HepG2 (cell line): ENCODE data around the gene AFAP1. TPM values are rescaled to one million over a fixed set of nuclear protein-coding genes. Genes with fewer than 3 reads are reported as not detected.

Experiments used
- ATAC-seq: fragments of 200-7000 bp; cut with Tn5 transposase; 3 replicates; pipeline ENCODE4 v1.9.1; 2020; ENCODE audit warnings: mild to moderate bottlenecking, moderate library complexity
- BruUV-seq: library from RNA; stranded (reverse); fragments of 400-500 nt; replicated peaks from 2 replicates; lab custom pipeline; 2021; lab: Mats Ljungman, UMichigan
- CTCF ChIA-PET: fragments of 300-600 bp; formaldehyde crosslinking; extraction: SDS; loops from one replicate; lab custom pipeline; 2021; ENCODE audit warnings: low total read pairs, inconsistent platforms, low intra/inter-chr PET ratio; lab: Yijun Ruan, JAX
- POLR2A ChIA-PET: fragments of 350-600 bp; sonication (Branson Sonifier 250); formaldehyde crosslinking; loops from one replicate; lab custom pipeline; 2020; ENCODE audit warnings: antibody characterized with exemption, inconsistent platforms; lab: Yijun Ruan, JAX
- DNase-seq: peaks from one replicate; pipeline ENCODE4 v3.0.0-alpha.2; 2015; ENCODE audit warnings: low spot score
- FAIRE-seq: peaks from 3 replicates; lab custom pipeline; 2011; peaks lifted over from hg19 to GRCh38; lab: Jason Lieb, UNC
- H2AFZ ChIP-seq: one replicate; pipeline ENCODE4 v1.6.1; 2011; ENCODE audit warnings: low read length, inconsistent platforms
- H3K27ac ChIP-seq: fragments of 300-600 bp; 3 replicates; pipeline ENCODE4 v1.8.0; 2011; ENCODE audit warnings: mixed run types, mild to moderate bottlenecking, mixed read lengths, low read length, inconsistent platforms; ENCODE audit not compliant: insufficient read depth; ENCODE audit errors: extremely low read length
- H3K27me3 ChIP-seq, 2 experiments: fragments of 200-600 bp in 1 of 2; 2 replicates in 1 of 2; 3 replicates in 1 of 2; pipeline versions ENCODE4 v1.6.0 to v1.8.0; 2011; ENCODE audit warnings: low read length in 2 of 2, mild to moderate bottlenecking in 2 of 2, moderate library complexity in 2 of 2, inconsistent platforms in 1 of 2; ENCODE audit not compliant: insufficient read depth in 2 of 2, control insufficient read depth in 1 of 2
- H3K36me3 ChIP-seq, 2 experiments: fragments of 200-600 bp in 1 of 2; replicated peaks in 1 of 2; 2 replicates in 1 of 2; 3 replicates in 1 of 2; pipeline versions ENCODE4 v1.5.1 to v1.8.0; 2011; ENCODE audit warnings: low read length in 2 of 2, inconsistent platforms in 1 of 2; ENCODE audit not compliant: insufficient read depth in 2 of 2, control insufficient read depth in 1 of 2
- H3K4me1 ChIP-seq: 2 replicates; pipeline ENCODE4 v1.5.1; 2012; ENCODE audit warnings: low read length, inconsistent platforms; ENCODE audit not compliant: insufficient read depth
- H3K4me2 ChIP-seq: 2 replicates; pipeline ENCODE4 v1.6.0; 2011; ENCODE audit warnings: low read depth, low read length, inconsistent platforms
- H3K4me3 ChIP-seq, 3 experiments: fragments of 200-600 bp in 1 of 3; sonication (generic), shearing (Covaris generic) in 1 of 3; replicated peaks in 1 of 3; 2 replicates each; pipeline ENCODE4 v1.5.1; 2011 to 2016; ENCODE audit warnings: low read length in 3 of 3, inconsistent platforms in 2 of 3, low read depth in 2 of 3, mild to moderate bottlenecking in 2 of 3, control low read depth in 1 of 3, mixed read lengths in 1 of 3; ENCODE audit not compliant: insufficient read depth in 1 of 3
- H3K79me2 ChIP-seq: one replicate; pipeline ENCODE4 v1.6.1; 2011; ENCODE audit warnings: low read length, inconsistent platforms; ENCODE audit not compliant: insufficient read depth
- H3K9ac ChIP-seq: 2 replicates; pipeline ENCODE4 v1.6.0; 2011; ENCODE audit warnings: mild to moderate bottlenecking, low read depth, low read length, inconsistent platforms; ENCODE audit not compliant: insufficient read depth
- H3K9me3 ChIP-seq: 2 replicates; pipeline ENCODE4 v1.5.1; 2012; ENCODE audit warnings: mild to moderate bottlenecking, low read length
- H4K20me1 ChIP-seq: 2 replicates; pipeline ENCODE4 v1.6.0; 2011; ENCODE audit warnings: inconsistent platforms, mild to moderate bottlenecking, low read length, moderate library complexity; ENCODE audit not compliant: insufficient read depth
- AKNA ChIP-seq: sonication (generic); formaldehyde crosslinking; IDR thresholded peaks from 2 replicates; pipeline ENCODE4 v1.4.0; 2020; ENCODE audit warnings: missing genetic modification reagents, borderline replicate concordance
- ATF6 ChIP-seq: sonication (generic); formaldehyde crosslinking; conservative IDR thresholded peaks from 2 replicates; pipeline ENCODE4 v1.4.0; 2020; ENCODE audit warnings: missing genetic modification reagents
- ELF3 ChIP-seq: IDR thresholded peaks from 2 replicates; pipeline ENCODE4 v1.6.1; 2016; ENCODE audit warnings: missing genetic modification reagents, missing compliant biosample characterization
- U2AF2 ChIP-seq: fragments of 200-400 bp; formaldehyde crosslinking; IDR thresholded peaks from 2 replicates; pipeline ENCODE4 v1.6.1; 2017; ENCODE audit warnings: low read depth, mild to moderate bottlenecking, low read length
- ZBTB7A ChIP-seq: sonication (generic); formaldehyde crosslinking; IDR thresholded peaks from 2 replicates; pipeline ENCODE4 v1.8.0; 2022; ENCODE audit warnings: mild to moderate bottlenecking, missing genetic modification reagents
- ZFAT ChIP-seq: sonication (generic); formaldehyde crosslinking; conservative IDR thresholded peaks from 2 replicates; pipeline ENCODE4 v1.8.1; 2023; ENCODE audit warnings: missing genetic modification reagents, inconsistent platforms
- ZFP36 ChIP-seq: fragments of 150-350 bp; IDR thresholded peaks from 2 replicates; pipeline ENCODE4 v1.6.1; 2018; ENCODE audit warnings: borderline replicate concordance, low read length, low read depth; ENCODE audit not compliant: partially characterized antibody
- ZKSCAN5 ChIP-seq: sonication (generic); formaldehyde crosslinking; IDR thresholded peaks from 2 replicates; pipeline ENCODE4 v1.5.1; 2020; ENCODE audit warnings: mild to moderate bottlenecking, missing genetic modification reagents
- ZNF569 ChIP-seq: sonication (generic); formaldehyde crosslinking; IDR thresholded peaks from 2 replicates; pipeline ENCODE4 v1.5.0; 2020; ENCODE audit warnings: mild to moderate bottlenecking, missing genetic modification reagents, moderate library complexity, borderline replicate concordance
- WGBS: methylation state at CpG from one replicate; pipeline ENCODE4 v1.1.6; 2017; ENCODE audit warnings: low lambda C conversion rate; 5-methylcytosine and 5-hydroxymethylcytosine counted together
- in situ Hi-C: cut with HindIII; loops from 2 replicates; pipeline ENCODE4 v1.10.0; 2017; ENCODE audit warnings: low pct_unique_long_range_greater_than_20kb; ENCODE audit not compliant: extremely low pct_ligation_motif_present
- intact Hi-C: fragments of 100-400 bp; cut with micrococcal nuclease; formaldehyde crosslinking; loops from one replicate; pipeline ENCODE4 v1.10.0; 2022; ENCODE audit not compliant: unreplicated experiment
- polyA plus RNA-seq, 8 experiments: library from polyadenylated mRNA; depleted of rRNA in 3 of 8; stranded (reverse) in 7 of 8; unstranded in 1 of 8; fragments of >200 nt; fragmentation: Illumina TruSeq in 4 of 8; extraction: Trizol in 4 of 8; gene quantifications; 2 replicates each; pipeline versions ENCODE4 v1.2.1 to v1.2.3, GENCODE V29; 2011 to 2016; ENCODE audit warnings: low read depth in 4 of 8, missing spikeins in 1 of 8, mixed read lengths in 1 of 8; ENCODE audit not compliant: insufficient read depth in 1 of 8
- total RNA-seq, 5 experiments: library from RNA; depleted of rRNA; stranded (reverse); fragments of >200 nt; fragmentation: Illumina TruSeq; extraction: Trizol; gene quantifications; 2 replicates each; pipeline ENCODE4 v1.2.3, GENCODE V29; 2016; ENCODE audit warnings: low read depth in 1 of 5
- TF ChIP-seq, protein P1 (sequence below): sonication (generic); formaldehyde crosslinking; IDR thresholded peaks from 2 replicates; pipeline ENCODE4 v1.4.0; 2020; ENCODE audit warnings: mild to moderate bottlenecking, missing genetic modification reagents
- TF ChIP-seq, protein P2 (sequence below): fragments of 450-650 bp; IDR thresholded peaks from 2 replicates; pipeline ENCODE4 v1.6.1; 2016

The AFAP1 gene
- total and polyA plus RNA-seq, 2 of the 13 experiments (the other 11 are each of a cell fraction or from before 2014, with no cell fraction given): 2.5 TPM

DNA sequence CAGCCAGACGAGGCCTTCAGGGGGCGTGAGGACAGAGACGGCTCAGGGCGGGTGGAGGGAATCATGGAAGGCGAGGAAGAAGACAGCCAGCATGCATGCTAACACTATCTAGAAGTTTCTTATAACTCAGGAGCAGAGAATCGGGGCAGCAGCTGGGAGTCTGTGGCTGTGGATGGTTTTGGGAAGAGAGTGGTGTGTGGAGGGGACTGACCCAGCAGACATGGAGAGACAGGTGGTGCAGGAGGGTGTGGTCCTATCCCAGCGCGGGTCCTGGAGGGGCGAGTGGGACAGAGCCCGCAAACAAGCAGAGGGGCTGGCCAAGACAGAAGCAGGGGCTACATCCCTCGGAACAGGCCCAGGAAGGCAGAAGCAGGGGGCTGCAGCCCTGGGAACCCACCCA, 192.1 kb downstream of the AFAP1 start:
- in situ Hi-C loops: no loop called here
- no peaks in the 10 kb centered on the region for H3K27me3 ChIP-seq
- FAIRE-seq (no peak), DNase-seq (no peak), ATAC-seq (no peak)
- no peak overlapping the region for H3K9ac ChIP-seq
- CTCF ChIA-PET: no interaction called here
- no peaks in the 10 kb centered on the region for H4K20me1 ChIP-seq
- intact Hi-C loops: no loop called here
- no peak overlapping the region for H2AFZ ChIP-seq
- H3K4me2 ChIP-seq: no peak overlapping the region
- H3K79me2 ChIP-seq: no peaks in the 10 kb centered on the region
- no TSS peak for BruUV-seq
- 92% methylated on average over 11 of the region's 11 CpGs for WGBS
- H3K9me3 ChIP-seq: no peaks in the 10 kb centered on the region
- no peaks in the 10 kb centered on the region for H3K36me3 ChIP-seq
- H3K4me3 ChIP-seq: no peak overlapping the region
- POLR2A ChIA-PET: no interaction called here
- no peak overlapping the region for H3K27ac ChIP-seq
- peaks cover 56% of the 10 kb centered on the region for H3K4me1 ChIP-seq
- no peak for TF ChIP-seq ZNF569
- no peak for TF ChIP-seq ZFP36
- no peak for TF ChIP-seq ZBTB7A (CRISPR knock-in tag)
- TF ChIP-seq, protein P1, sequence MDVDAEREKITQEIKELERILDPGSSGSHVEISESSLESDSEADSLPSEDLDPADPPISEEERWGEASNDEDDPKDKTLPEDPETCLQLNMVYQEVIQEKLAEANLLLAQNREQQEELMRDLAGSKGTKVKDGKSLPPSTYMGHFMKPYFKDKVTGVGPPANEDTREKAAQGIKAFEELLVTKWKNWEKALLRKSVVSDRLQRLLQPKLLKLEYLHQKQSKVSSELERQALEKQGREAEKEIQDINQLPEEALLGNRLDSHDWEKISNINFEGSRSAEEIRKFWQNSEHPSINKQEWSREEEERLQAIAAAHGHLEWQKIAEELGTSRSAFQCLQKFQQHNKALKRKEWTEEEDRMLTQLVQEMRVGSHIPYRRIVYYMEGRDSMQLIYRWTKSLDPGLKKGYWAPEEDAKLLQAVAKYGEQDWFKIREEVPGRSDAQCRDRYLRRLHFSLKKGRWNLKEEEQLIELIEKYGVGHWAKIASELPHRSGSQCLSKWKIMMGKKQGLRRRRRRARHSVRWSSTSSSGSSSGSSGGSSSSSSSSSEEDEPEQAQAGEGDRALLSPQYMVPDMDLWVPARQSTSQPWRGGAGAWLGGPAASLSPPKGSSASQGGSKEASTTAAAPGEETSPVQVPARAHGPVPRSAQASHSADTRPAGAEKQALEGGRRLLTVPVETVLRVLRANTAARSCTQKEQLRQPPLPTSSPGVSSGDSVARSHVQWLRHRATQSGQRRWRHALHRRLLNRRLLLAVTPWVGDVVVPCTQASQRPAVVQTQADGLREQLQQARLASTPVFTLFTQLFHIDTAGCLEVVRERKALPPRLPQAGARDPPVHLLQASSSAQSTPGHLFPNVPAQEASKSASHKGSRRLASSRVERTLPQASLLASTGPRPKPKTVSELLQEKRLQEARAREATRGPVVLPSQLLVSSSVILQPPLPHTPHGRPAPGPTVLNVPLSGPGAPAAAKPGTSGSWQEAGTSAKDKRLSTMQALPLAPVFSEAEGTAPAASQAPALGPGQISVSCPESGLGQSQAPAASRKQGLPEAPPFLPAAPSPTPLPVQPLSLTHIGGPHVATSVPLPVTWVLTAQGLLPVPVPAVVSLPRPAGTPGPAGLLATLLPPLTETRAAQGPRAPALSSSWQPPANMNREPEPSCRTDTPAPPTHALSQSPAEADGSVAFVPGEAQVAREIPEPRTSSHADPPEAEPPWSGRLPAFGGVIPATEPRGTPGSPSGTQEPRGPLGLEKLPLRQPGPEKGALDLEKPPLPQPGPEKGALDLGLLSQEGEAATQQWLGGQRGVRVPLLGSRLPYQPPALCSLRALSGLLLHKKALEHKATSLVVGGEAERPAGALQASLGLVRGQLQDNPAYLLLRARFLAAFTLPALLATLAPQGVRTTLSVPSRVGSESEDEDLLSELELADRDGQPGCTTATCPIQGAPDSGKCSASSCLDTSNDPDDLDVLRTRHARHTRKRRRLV (CRISPR knock-in tag): no peak
- TF ChIP-seq ELF3 (CRISPR knock-in tag): no peak
- no peak for TF ChIP-seq AKNA (CRISPR knock-in tag)
- TF ChIP-seq ZFAT (CRISPR knock-in tag): no peak
- TF ChIP-seq, protein P2, sequence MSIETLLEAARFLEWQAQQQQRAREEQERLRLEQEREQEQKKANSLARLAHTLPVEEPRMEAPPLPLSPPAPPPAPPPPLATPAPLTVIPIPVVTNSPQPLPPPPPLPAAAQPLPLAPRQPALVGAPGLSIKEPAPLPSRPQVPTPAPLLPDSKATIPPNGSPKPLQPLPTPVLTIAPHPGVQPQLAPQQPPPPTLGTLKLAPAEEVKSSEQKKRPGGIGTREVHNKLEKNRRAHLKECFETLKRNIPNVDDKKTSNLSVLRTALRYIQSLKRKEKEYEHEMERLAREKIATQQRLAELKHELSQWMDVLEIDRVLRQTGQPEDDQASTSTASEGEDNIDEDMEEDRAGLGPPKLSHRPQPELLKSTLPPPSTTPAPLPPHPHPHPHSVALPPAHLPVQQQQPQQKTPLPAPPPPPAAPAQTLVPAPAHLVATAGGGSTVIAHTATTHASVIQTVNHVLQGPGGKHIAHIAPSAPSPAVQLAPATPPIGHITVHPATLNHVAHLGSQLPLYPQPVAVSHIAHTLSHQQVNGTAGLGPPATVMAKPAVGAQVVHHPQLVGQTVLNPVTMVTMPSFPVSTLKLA: no peak
- TF ChIP-seq ATF6 (CRISPR knock-in tag): no peak
- TF ChIP-seq U2AF2: no peak
- TF ChIP-seq ZKSCAN5 (CRISPR knock-in tag): no peak
